B cell (primary cell): Measurements from ENCODE around the gene CMTM5.

Experiments
- CTCF ChIP-seq: fragments of 200-600 bp; IDR thresholded peaks from one replicate; pipeline ENCODE4 v1.8.0; 2022; ENCODE audit warnings: antibody characterized with exemption, mild to moderate bottlenecking
- EZH2 ChIP-seq: IDR thresholded peaks from 2 replicates; pipeline ENCODE4 v1.6.1; 2012; ENCODE audit warnings: borderline replicate concordance, low read depth, mild to moderate bottlenecking, moderate library complexity, low read length; ENCODE audit not compliant: insufficient read depth, poor library complexity, severe bottlenecking

- TF ChIP-seq CTCF = no peak
- no peak for TF ChIP-seq EZH2
Observed at GRCh38 chr14:23411563-23412525, 35.0 kb downstream of the CMTM5 start.
